GM12878 (cell line): ENCODE measurements around the gene NINL. TPM values are rescaled to one million over a fixed set of nuclear protein-coding genes. Genes with fewer than 3 reads are reported as not detected.

Experiments
- BACH1 ChIP-seq: fragments of 450-650 bp; IDR thresholded peaks from 2 replicates; pipeline ENCODE4 v1.6.1; 2017; ENCODE audit warnings: mild to moderate bottlenecking, borderline replicate concordance
- BCL3 ChIP-seq: IDR thresholded peaks from 2 replicates; pipeline ENCODE4 v1.6.1; 2011; ENCODE audit warnings: borderline replicate concordance, low read depth, mild to moderate bottlenecking, moderate library complexity, low read length; ENCODE audit not compliant: insufficient read depth, poor library complexity, severe bottlenecking
- CBFB ChIP-seq: IDR thresholded peaks from 2 replicates; pipeline ENCODE4 v1.6.1; 2016; ENCODE audit warnings: antibody characterized with exemption, low read depth
- CUX1 ChIP-seq: IDR thresholded peaks from 2 replicates; pipeline ENCODE4 v1.6.1; 2012; ENCODE audit warnings: improper control_type of control experiment, low read depth, low read length; ENCODE audit not compliant: insufficient replicate concordance
- IRF4 ChIP-seq: IDR thresholded peaks from 2 replicates; pipeline ENCODE4 v1.6.1; 2011; ENCODE audit warnings: low read depth, low read length
- MYB ChIP-seq: fragments of 150-350 bp; IDR thresholded peaks from 2 replicates; pipeline ENCODE4 v1.6.1; 2014; ENCODE audit warnings: mild to moderate bottlenecking, low read depth, low read length, borderline replicate concordance
- SMAD1 ChIP-seq: fragments of 450-650 bp; IDR thresholded peaks from 2 replicates; pipeline ENCODE4 v1.6.1; 2018; ENCODE audit warnings: mild to moderate bottlenecking, low read depth; ENCODE audit not compliant: partially characterized antibody
- SMARCA5 ChIP-seq: fragments of 450-650 bp; IDR thresholded peaks from 2 replicates; pipeline ENCODE4 v1.6.1; 2017; ENCODE audit warnings: mild to moderate bottlenecking
- USF2 ChIP-seq: IDR thresholded peaks from 2 replicates; pipeline ENCODE4 v1.6.1; 2011; ENCODE audit warnings: low read depth, low read length, improper control_type of control experiment, borderline replicate concordance
- ZBTB11 ChIP-seq: fragments of 450-650 bp; formaldehyde crosslinking; IDR thresholded peaks from 2 replicates; pipeline ENCODE4 v1.5.0; 2022; ENCODE audit warnings: mild to moderate bottlenecking, missing genetic modification characterization
- ZSCAN29 ChIP-seq: fragments of 450-650 bp; IDR thresholded peaks from 2 replicates; pipeline ENCODE4 v1.6.1; 2017; ENCODE audit warnings: mild to moderate bottlenecking, moderate library complexity
- polyA plus RNA-seq, 11 experiments: library from polyadenylated mRNA; depleted of rRNA in 4 of 11; unstranded in 6 of 11; stranded (reverse) in 5 of 11; fragments of >200 nt; fragmentation: Nextera tagmentation in 4 of 11; fragmentation: Illumina TruSeq in 1 of 11; extraction: Ambion mirVana in 4 of 11; extraction: Trizol in 1 of 11; gene quantifications; 1 replicate in 1 of 11; 2 replicates in 10 of 11; pipeline versions ENCODE4 v1.2.1 to v1.2.3, GENCODE V29; 2011 to 2016; ENCODE audit warnings: inconsistent platforms in 2 of 11, missing spikeins in 2 of 11, low read depth in 1 of 11
- total RNA-seq, 4 experiments: library from RNA; depleted of rRNA in 3 of 4; stranded (reverse); fragments of >200 nt in 3 of 4; fragmentation: Illumina TruSeq in 1 of 4; extraction: Trizol in 1 of 4; gene quantifications; 2 replicates each; pipeline versions ENCODE4 v1.2.1 to v1.2.3, GENCODE V29; 2013 to 2021

The NINL gene
- total and polyA plus RNA-seq, 10 of the 15 experiments (the other 5 are each of a cell fraction or from before 2014, with no cell fraction given) = 0.04 to 0.77 (median 0.23) TPM; not detected in 1

GRCh38 chr20:25422032-25422431, 163.3 kb downstream of the NINL start (continued):
- no peak for TF ChIP-seq CUX1
- no peak for TF ChIP-seq ZSCAN29
- no peak for TF ChIP-seq USF2
- no peak for TF ChIP-seq IRF4
- no peak for TF ChIP-seq BCL3
- no peak for TF ChIP-seq BACH1
- TF ChIP-seq CBFB = no peak
- no peak for TF ChIP-seq SMARCA5
- no peak for TF ChIP-seq ZBTB11 (CRISPR knock-in tag)
- TF ChIP-seq MYB = no peak
- TF ChIP-seq SMAD1 = no peak
